Measurements from ENCODE around the gene CEP295NL. TPM values are rescaled to one million over a fixed set of nuclear protein-coding genes. Genes with fewer than 3 reads are reported as not detected.

The CEP295NL gene
- polyA plus RNA-seq, 2 of the 4 experiments (the other 2 are of a cell fraction), result 0.10 to 0.13 TPM

- POLR2A ChIA-PET, result no interaction called here
- TF ChIP-seq RNF2 (IDR thresholded peaks at IDR 0.05; ENCODE audit: borderline replicate concordance, low read depth), result no peak
- FAIRE-seq (no peak), ATAC-seq (no peak), DNase-seq (ENCODE audit: low read depth in 1 of 2, low spot score in 1 of 2) (no peak)
- Histone ChIP-seq H3K9me3 (no peaks in the 10 kb centered on the region), H3K4me3 (no peak overlapping the region), H3K4me2 (no peak overlapping the region), H3K27ac (no peak overlapping the region), H3K4me1 (0 out of 3 replicates have a peak, but pooled peaks cover 5% of the 10 kb centered on the region)
- 83% methylated on average over 3 of the region's 3 CpGs for WGBS (ENCODE audit: missing lambda C conversion rate)
- CTCF ChIA-PET, result interaction anchor here (1.0 to 2.1 kb wide), 2 partner anchors 16 to 19 kb away, joined by 3 to 7 read pairs; no protein-coding TSS in a partner anchor
Measured at GRCh38 chr17:78847052-78847451, 55.9 kb downstream of the CEP295NL start.

GRCh38 chr17:78844301-78845005 lies 58.5 kb downstream of the CEP295NL start:
- FAIRE-seq (no peak), DNase-seq (ENCODE audit: low read depth in 1 of 2, low spot score in 1 of 2) (no peak), ATAC-seq (no peak)
- TF ChIP-seq SMC3 (IDR thresholded peaks at IDR 0.05) (no peak), USF2 (IDR thresholded peaks at IDR 0.05) (no peak), EP300 (IDR thresholded peaks at IDR 0.05) (no peak), POLR2AphosphoS2 (conservative IDR thresholded peaks at IDR 0.05; ENCODE audit: low read length) (no peak), PHF8 (IDR thresholded peaks at IDR 0.05; ENCODE audit: borderline replicate concordance, low read depth) (no peak), ZC3H11A (IDR thresholded peaks at IDR 0.05) (no peak)
- Histone ChIP-seq H3K9me3 (no peaks in the 10 kb centered on the region), H3K27ac (0 out of 6 replicates have a peak overlapping the region, but pooled peaks of 1 of the 2 experiments have one; percentile 2), H3K4me2 (no peak overlapping the region), H3K4me1 (peaks cover 10% of the 10 kb centered on the region), H3K4me3 (no peak overlapping the region)
- POLR2A ChIA-PET, result interaction anchor here (0.6 kb wide), 2 partner anchors 18 to 46 kb away, joined by 3 to 5 read pairs; no protein-coding TSS in a partner anchor
- 71% methylated on average over 9 of the region's 9 CpGs for WGBS (ENCODE audit: missing lambda C conversion rate)
- CTCF ChIA-PET, result interaction anchor here (0.7 to 3.4 kb wide), 10 partner anchors 8 to 127 kb away, joined by 3 to 17 read pairs (median 4); no protein-coding TSS in a partner anchor

- ChIA-PET POLR2A (interaction anchor here (1.0 kb wide), 1 partner anchor 346 kb away, joined by 3 read pairs; no protein-coding TSS in a partner anchor), CTCF (interaction anchor here (0.6 to 3.4 kb wide), 13 partner anchors 10 to 561 kb away, joined by 3 to 17 read pairs (median 4); no protein-coding TSS in a partner anchor)
- 0 out of 2 replicates have a peak, but pooled peaks have one; percentile 18 for TF ChIP-seq MAX (IDR thresholded peaks at IDR 0.05)
- no peak for TF ChIP-seq RFX5 (IDR thresholded peaks at IDR 0.05)
- TF ChIP-seq MAFK (IDR thresholded peaks at IDR 0.05; ENCODE audit: partially characterized antibody), result no peak
- TF ChIP-seq RAD21 (conservative IDR thresholded peaks at IDR 0.05 in 1 of 2, IDR thresholded peaks at IDR 0.05 in 1 of 2), result peak in 1 of 2 experiments; percentile 55; a peak in 2 of 5 replicates
- TF ChIP-seq SMC3 (IDR thresholded peaks at IDR 0.05), result peak; percentile 39; the same call in 2 of the 3 replicates
- peak; percentile 54 for TF ChIP-seq CTCF (IDR thresholded peaks at IDR 0.05)
- TF ChIP-seq NR3C1 (IDR thresholded peaks at IDR 0.05), result no peak
- no peak for FAIRE-seq
- H3K4me2 ChIP-seq, result no peak overlapping the region
- H3K27ac ChIP-seq, result no peak overlapping the region
- DNase-seq (ENCODE audit: low read depth in 1 of 2, low spot score in 1 of 2), result peak; percentile 84 to 86
- H3K4me3 ChIP-seq, result no peak overlapping the region
- peak in 1 of 2 experiments; percentile 19; a peak in 3 of 6 replicates for ATAC-seq
- H3K4me1 ChIP-seq, result peaks cover 22% of the 10 kb centered on the region
- no peaks in the 10 kb centered on the region for H3K9me3 ChIP-seq
- WGBS (ENCODE audit: missing lambda C conversion rate), result 54% methylated on average over 10 of the region's 10 CpGs
Measured at GRCh38 chr17:78842881-78843565, 60.0 kb downstream of the CEP295NL start.

Measured in A549 (cell line).